Colonic mucosa (tissue), 4 donors: ENCODE measurements around the gene RHBDL3. TPM values are rescaled to one million over a fixed set of nuclear protein-coding genes. Genes with fewer than 3 reads are reported as not detected.

Source experiments
- DNase-seq: peaks from one replicate; pipeline ENCODE4 v3.0.0-alpha.2; 2020
- H3K27ac ChIP-seq: fragments of 200-600 bp; one replicate; pipeline ENCODE4 v1.8.0; 2021
- H3K27me3 ChIP-seq: fragments of 200-600 bp; one replicate; pipeline ENCODE4 v1.8.0; 2021
- H3K36me3 ChIP-seq: fragments of 200-600 bp; one replicate; pipeline ENCODE4 v1.8.0; 2021
- H3K4me1 ChIP-seq: fragments of 200-600 bp; one replicate; pipeline ENCODE4 v1.8.0; 2021; ENCODE audit warnings: mild to moderate bottlenecking
- H3K4me3 ChIP-seq: fragments of 200-600 bp; one replicate; pipeline ENCODE4 v1.8.0; 2021
- H3K9ac ChIP-seq, 2 donors: one replicate each; pipeline ENCODE4 v1.7.0; 2013; ENCODE audit warnings: control low read depth in 2 of 2, low read depth in 2 of 2, low read length in 2 of 2
- H3K9me3 ChIP-seq: fragments of 200-600 bp; one replicate; pipeline ENCODE4 v1.8.0; 2021
- CTCF ChIP-seq: fragments of 200-600 bp; IDR thresholded peaks from one replicate; pipeline ENCODE4 v1.8.0; 2022; ENCODE audit warnings: antibody characterized with exemption, mild to moderate bottlenecking
- intact Hi-C: fragments of 100-400 bp; cut with DNase I; formaldehyde crosslinking; loops from one replicate; pipeline ENCODE4 v1.14.1; 2022
- total RNA-seq, 2 donors: library from RNA; stranded (reverse); fragmentation: NEBNext Ultra II Directional in 1 of 2; extraction: Animal tissue kit (Norgen Biotek cat#: 25700) in 1 of 2; gene quantifications; one replicate each; pipeline ENCODE4 v1.2.1, GENCODE V29; 2021
- donor health status: healthy.
- donor health status: DM: no; HTN: no; CAD: no.
- donor health status: DM: no; HTN: no; CAD: no.

Gene RHBDL3
- total RNA-seq, 2 donors from 2014 or later = 0.53 to 0.62 TPM

GRCh38 chr17:32266389-32267301 lies 1.0 kb downstream of the RHBDL3 start:
- Histone ChIP-seq H3K36me3 (no peaks in the 10 kb centered on the region), H3K9me3 (no peaks in the 10 kb centered on the region), H3K9ac (peak overlapping the region in 1 of 2 donors; percentile 64), H3K27me3 (peaks cover 43% of the 10 kb centered on the region), H3K27ac (no peak overlapping the region), H3K4me1 (peaks cover 8% of the 10 kb centered on the region), H3K4me3 (peak overlapping the region; percentile 55)
- no peak for DNase-seq
- no peak for TF ChIP-seq CTCF
- intact Hi-C loops = no loop called here

GRCh38 chr17:32267690-32268205 lies 2.1 kb downstream of the RHBDL3 start:
- no peaks in the 10 kb centered on the region for H3K9me3 ChIP-seq
- peaks cover 8% of the 10 kb centered on the region for H3K4me1 ChIP-seq
- no peak overlapping the region for H3K9ac ChIP-seq
- H3K4me3 ChIP-seq = no peak overlapping the region
- peaks cover 43% of the 10 kb centered on the region for H3K27me3 ChIP-seq
- intact Hi-C loops = no loop called here
- H3K36me3 ChIP-seq = no peaks in the 10 kb centered on the region
- H3K27ac ChIP-seq = no peak overlapping the region
- TF ChIP-seq CTCF = no peak
- DNase-seq = no peak

- no peak overlapping the region for H3K4me3 ChIP-seq
- H3K9me3 ChIP-seq = no peaks in the 10 kb centered on the region
- DNase-seq = no peak
- TF ChIP-seq CTCF = no peak
- H3K36me3 ChIP-seq = no peaks in the 10 kb centered on the region
- H3K9ac ChIP-seq = no peak overlapping the region
- H3K27ac ChIP-seq = no peak overlapping the region
- intact Hi-C loops = no loop called here
- peaks cover 8% of the 10 kb centered on the region for H3K4me1 ChIP-seq
- H3K27me3 ChIP-seq = peaks cover 43% of the 10 kb centered on the region
These were observed 3.2 kb downstream of the RHBDL3 start for GRCh38 chr17:32268734-32269288.

- intact Hi-C loops = no loop called here
- H3K27ac ChIP-seq = no peak overlapping the region
- H3K4me3 ChIP-seq = no peak overlapping the region
- peaks cover 8% of the 10 kb centered on the region for H3K4me1 ChIP-seq
- no peaks in the 10 kb centered on the region for H3K36me3 ChIP-seq
- TF ChIP-seq CTCF = no peak
- peaks cover 43% of the 10 kb centered on the region for H3K27me3 ChIP-seq
- no peak overlapping the region for H3K9ac ChIP-seq
- H3K9me3 ChIP-seq = no peaks in the 10 kb centered on the region
- no peak for DNase-seq
These were observed 3.7 kb downstream of the RHBDL3 start for GRCh38 chr17:32269377-32269776.

GRCh38 chr17:32271844-32272243 lies 6.2 kb downstream of the RHBDL3 start:
- H3K9me3 ChIP-seq = no peaks in the 10 kb centered on the region
- intact Hi-C loops = no loop called here

More at GRCh38 chr17:32271844-32272243, 6.2 kb downstream of the RHBDL3 start:
- no peak overlapping the region for H3K9ac ChIP-seq
- no peak for DNase-seq
- peaks cover 2% of the 10 kb centered on the region for H3K4me1 ChIP-seq
- no peak overlapping the region for H3K27ac ChIP-seq
- no peak for TF ChIP-seq CTCF
- no peaks in the 10 kb centered on the region for H3K36me3 ChIP-seq
- H3K4me3 ChIP-seq = no peak overlapping the region
- H3K27me3 ChIP-seq = peaks cover 24% of the 10 kb centered on the region
